MM.1S (cell line): ENCODE data around the gene BSN.

ENCODE experiments used
- DNase-seq: peaks from one replicate; pipeline ENCODE4 v3.0.0-alpha.2; 2015
- H2AFZ ChIP-seq: fragments of 300-600 bp; sonication (generic); 2 replicates; pipeline ENCODE4 v1.6.0; 2016; ENCODE audit warnings: antibody characterized with exemption, low read length
- H3F3A ChIP-seq: fragments of 300-600 bp; sonication (generic); 2 replicates; pipeline ENCODE4 v1.6.1; 2016; ENCODE audit warnings: mild to moderate bottlenecking, antibody characterized with exemption, low read length, moderate library complexity, mixed read lengths; ENCODE audit not compliant: insufficient read depth
- H3K27ac ChIP-seq: fragments of 300-600 bp; sonication (generic); 2 replicates; pipeline ENCODE4 v1.5.1; 2016; ENCODE audit warnings: mild to moderate bottlenecking, low read length
- H3K27me3 ChIP-seq: fragments of 300-600 bp; sonication (generic); replicated peaks from 2 replicates; pipeline ENCODE4 v1.6.0; 2016; ENCODE audit warnings: low read length; ENCODE audit not compliant: insufficient read depth
- H3K36me3 ChIP-seq: fragments of 300-600 bp; sonication (generic); replicated peaks from 2 replicates; pipeline ENCODE4 v1.6.1; 2016; ENCODE audit warnings: mild to moderate bottlenecking, low read length, mixed read lengths; ENCODE audit not compliant: insufficient read depth
- H3K4me1 ChIP-seq: fragments of 300-600 bp; sonication (generic); 2 replicates; pipeline ENCODE4 v1.6.1; 2016; ENCODE audit warnings: low read length, mixed read lengths
- H3K4me2 ChIP-seq: fragments of 300-600 bp; sonication (generic); 2 replicates; pipeline ENCODE4 v1.6.0; 2016; ENCODE audit warnings: low read depth, low read length
- H3K4me3 ChIP-seq: fragments of 300-600 bp; sonication (generic); 2 replicates; pipeline ENCODE4 v1.5.1; 2016; ENCODE audit warnings: low read length, mixed read lengths
- H3K79me2 ChIP-seq: fragments of 300-600 bp; sonication (generic); 2 replicates; pipeline ENCODE4 v1.6.1; 2016; ENCODE audit warnings: mixed run types, low read length, mixed read lengths
- H3K9ac ChIP-seq: fragments of 300-600 bp; sonication (generic); 2 replicates; pipeline ENCODE4 v1.6.1; 2016; ENCODE audit warnings: low read length, mixed read lengths
- H3K9me2 ChIP-seq: fragments of 300-600 bp; sonication (generic); replicated peaks from 2 replicates; pipeline ENCODE4 v1.6.1; 2016; ENCODE audit warnings: mild to moderate bottlenecking, low read length, mixed read lengths; ENCODE audit not compliant: insufficient read depth
- H3K9me3 ChIP-seq: fragments of 300-600 bp; sonication (generic); replicated peaks from 2 replicates; pipeline ENCODE4 v1.6.1; 2016; ENCODE audit warnings: mild to moderate bottlenecking, low read length, mixed read lengths; ENCODE audit not compliant: insufficient read depth
- H4K20me1 ChIP-seq: fragments of 300-600 bp; sonication (generic); 2 replicates; pipeline ENCODE4 v1.6.1; 2016; ENCODE audit warnings: mild to moderate bottlenecking, low read length, moderate library complexity, mixed read lengths; ENCODE audit not compliant: insufficient read depth
- EZH2 ChIP-seq: fragments of 300-600 bp; sonication (generic); optimal IDR thresholded peaks from 2 replicates; pipeline ENCODE3; 2017; ENCODE audit warnings: low read depth, mild to moderate bottlenecking, antibody characterized with exemption, low read length, mixed read lengths
- EZH2phosphoT487 ChIP-seq: fragments of 300-600 bp; sonication (generic); IDR thresholded peaks from 2 replicates; pipeline ENCODE4 v1.6.1; 2018; ENCODE audit warnings: antibody characterized with exemption, low read length
- TF ChIP-seq, protein P1 (sequence below): fragments of 300-600 bp; sonication (generic); IDR thresholded peaks from 2 replicates; pipeline ENCODE4 v1.5.1; 2016; ENCODE audit warnings: antibody characterized with exemption, low read length, mixed read lengths

The BSN gene

GRCh38 chr3:49702672-49703071 is 148.4 kb downstream of the BSN start:
- Histone ChIP-seq H3K79me2 (no peaks in the 10 kb centered on the region), H3K36me3 (no peaks in the 10 kb centered on the region), H3K27me3 (no peaks in the 10 kb centered on the region), H3K27ac (no peak overlapping the region), H3K9me3 (no peaks in the 10 kb centered on the region), H2AFZ (no peak overlapping the region), H3K4me2 (no peak overlapping the region), H3F3A (no peaks in the 10 kb centered on the region), H3K4me3 (no peak overlapping the region), H3K4me1 (no peaks in the 10 kb centered on the region), H3K9ac (no peak overlapping the region), H3K9me2 (no peaks in the 10 kb centered on the region), H4K20me1 (no peaks in the 10 kb centered on the region)
- TF ChIP-seq, protein P1, sequence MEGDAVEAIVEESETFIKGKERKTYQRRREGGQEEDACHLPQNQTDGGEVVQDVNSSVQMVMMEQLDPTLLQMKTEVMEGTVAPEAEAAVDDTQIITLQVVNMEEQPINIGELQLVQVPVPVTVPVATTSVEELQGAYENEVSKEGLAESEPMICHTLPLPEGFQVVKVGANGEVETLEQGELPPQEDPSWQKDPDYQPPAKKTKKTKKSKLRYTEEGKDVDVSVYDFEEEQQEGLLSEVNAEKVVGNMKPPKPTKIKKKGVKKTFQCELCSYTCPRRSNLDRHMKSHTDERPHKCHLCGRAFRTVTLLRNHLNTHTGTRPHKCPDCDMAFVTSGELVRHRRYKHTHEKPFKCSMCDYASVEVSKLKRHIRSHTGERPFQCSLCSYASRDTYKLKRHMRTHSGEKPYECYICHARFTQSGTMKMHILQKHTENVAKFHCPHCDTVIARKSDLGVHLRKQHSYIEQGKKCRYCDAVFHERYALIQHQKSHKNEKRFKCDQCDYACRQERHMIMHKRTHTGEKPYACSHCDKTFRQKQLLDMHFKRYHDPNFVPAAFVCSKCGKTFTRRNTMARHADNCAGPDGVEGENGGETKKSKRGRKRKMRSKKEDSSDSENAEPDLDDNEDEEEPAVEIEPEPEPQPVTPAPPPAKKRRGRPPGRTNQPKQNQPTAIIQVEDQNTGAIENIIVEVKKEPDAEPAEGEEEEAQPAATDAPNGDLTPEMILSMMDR, result no peak
- TF ChIP-seq EZH2 (no peak), EZH2phosphoT487 (no peak)
- no peak for DNase-seq

GRCh38 chr3:49703443-49703927 is 149.2 kb downstream of the BSN start:
- TF ChIP-seq, protein P1, result peak; percentile 78
- TF ChIP-seq EZH2phosphoT487, result no peak
- H3K27me3 ChIP-seq, result no peaks in the 10 kb centered on the region
- H3K9me2 ChIP-seq, result no peaks in the 10 kb centered on the region
- no peaks in the 10 kb centered on the region for H3K79me2 ChIP-seq
- H3K4me2 ChIP-seq, result no peak overlapping the region
- no peak overlapping the region for H2AFZ ChIP-seq
- no peaks in the 10 kb centered on the region for H3K4me1 ChIP-seq
- no peaks in the 10 kb centered on the region for H3K9me3 ChIP-seq
- no peak overlapping the region for H3K9ac ChIP-seq
- no peaks in the 10 kb centered on the region for H4K20me1 ChIP-seq
- DNase-seq, result peak; percentile 63
- H3F3A ChIP-seq, result no peaks in the 10 kb centered on the region
- H3K36me3 ChIP-seq, result no peaks in the 10 kb centered on the region
- no peak overlapping the region for H3K4me3 ChIP-seq
- no peak overlapping the region for H3K27ac ChIP-seq

DNA sequence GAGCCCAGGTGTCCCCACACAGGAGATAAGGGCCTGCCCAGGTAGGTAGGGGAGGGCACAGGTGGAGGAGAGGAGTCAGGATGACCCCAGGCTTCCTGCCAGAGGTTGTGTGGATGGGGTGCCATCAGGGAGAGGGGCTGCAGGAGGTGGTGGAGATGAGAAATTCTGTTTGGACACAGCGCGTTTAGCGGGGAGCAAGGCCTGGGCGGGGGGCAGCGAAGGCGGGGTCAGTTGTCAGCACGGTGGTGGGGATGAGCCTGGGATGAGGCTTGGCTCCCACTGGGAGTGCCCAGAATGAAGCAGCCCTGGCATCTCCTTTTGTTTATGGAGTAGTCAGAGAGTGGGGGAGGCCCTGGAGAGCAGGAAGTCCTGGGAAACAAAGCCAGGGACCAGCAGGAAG is 149.7 kb downstream of the BSN start:
- Histone ChIP-seq H3K9me2 (no peaks in the 10 kb centered on the region), H3F3A (no peaks in the 10 kb centered on the region), H3K9me3 (no peaks in the 10 kb centered on the region), H3K4me3 (no peak overlapping the region), H4K20me1 (no peaks in the 10 kb centered on the region), H3K4me2 (no peak overlapping the region), H3K9ac (no peak overlapping the region), H3K4me1 (no peaks in the 10 kb centered on the region), H3K27me3 (no peaks in the 10 kb centered on the region), H3K36me3 (no peaks in the 10 kb centered on the region), H2AFZ (no peak overlapping the region), H3K27ac (no peak overlapping the region), H3K79me2 (no peaks in the 10 kb centered on the region)
- no peak for TF ChIP-seq EZH2
- TF ChIP-seq, protein P1, result no peak
- no peak for TF ChIP-seq EZH2phosphoT487
- DNase-seq, result no peak
